Prostate gland (tissue), 2 donors: ENCODE data around the gene SLC28A1.

Experiments
- CTCF ChIP-seq, 4 experiments: fragments of 200-600 bp in 2 of 4; fragments of 450-650 bp in 2 of 4; sonication (generic) in 2 of 4; IDR thresholded peaks; 1 replicate in 3 of 4; 2 replicates in 1 of 4; pipeline ENCODE4 v1.5.1; 2016 to 2019; ENCODE audit warnings: antibody characterized with exemption in 4 of 4, mild to moderate bottlenecking in 2 of 4, moderate library complexity in 2 of 4
- POLR2A ChIP-seq: fragments of 450-650 bp; IDR thresholded peaks from one replicate; pipeline ENCODE4 v1.6.1; 2016; ENCODE audit warnings: antibody characterized with exemption, mild to moderate bottlenecking

GRCh38 chr15:84886211-84886983, 1.9 kb downstream of the SLC28A1 start:
- TF ChIP-seq POLR2A = no peak
- no peak for TF ChIP-seq CTCF (IDR thresholded peaks at IDR 0.05)
